Mesothelial cell of epicardium (in vitro differentiated cells): ENCODE results near the gene DGUOK. TPM values are rescaled to one million over a fixed set of nuclear protein-coding genes. Genes with fewer than 3 reads are reported as not detected.

Experiments
- DNase-seq, 2 experiments: peaks; one replicate each; pipeline ENCODE4 v3.0.0; 2021; ENCODE audit warnings: low spot score in 2 of 2; ENCODE audit not compliant: unreplicated experiment in 2 of 2
- H3K27ac Mint-ChIP-seq: 2 replicates; pipeline ENCODE4 v1.8.0; 2021; ENCODE audit warnings: mixed read lengths
- H3K27me3 Mint-ChIP-seq: 2 replicates; pipeline ENCODE4 v1.8.0; 2021; ENCODE audit warnings: low read depth, mixed read lengths
- H3K36me3 Mint-ChIP-seq: 2 replicates; pipeline ENCODE4 v1.8.0; 2021; ENCODE audit warnings: mixed read lengths
- H3K4me1 Mint-ChIP-seq: 2 replicates; pipeline ENCODE4 v1.8.0; 2021; ENCODE audit warnings: mixed read lengths
- H3K4me3 Mint-ChIP-seq: 2 replicates; pipeline ENCODE4 v1.8.0; 2021; ENCODE audit warnings: mild to moderate bottlenecking, moderate library complexity, mixed read lengths
- H3K9me3 Mint-ChIP-seq: 2 replicates; pipeline ENCODE4 v1.8.0; 2021; ENCODE audit warnings: mixed read lengths
- total RNA-seq: library from RNA; stranded (reverse); gene quantifications from 3 replicates; pipeline ENCODE4 v1.2.1, GENCODE V29; 2021
- TF ChIP-seq, protein P1 (sequence below): fragments of 200-600 bp; sonication (generic); IDR thresholded peaks from one replicate; pipeline ENCODE4 v1.5.0; 2021; ENCODE audit warnings: antibody characterized with exemption; ENCODE audit not compliant: unreplicated experiment

Gene DGUOK
- total RNA-seq, 1 donor from 2014 or later: 69.5 TPM

DNA sequence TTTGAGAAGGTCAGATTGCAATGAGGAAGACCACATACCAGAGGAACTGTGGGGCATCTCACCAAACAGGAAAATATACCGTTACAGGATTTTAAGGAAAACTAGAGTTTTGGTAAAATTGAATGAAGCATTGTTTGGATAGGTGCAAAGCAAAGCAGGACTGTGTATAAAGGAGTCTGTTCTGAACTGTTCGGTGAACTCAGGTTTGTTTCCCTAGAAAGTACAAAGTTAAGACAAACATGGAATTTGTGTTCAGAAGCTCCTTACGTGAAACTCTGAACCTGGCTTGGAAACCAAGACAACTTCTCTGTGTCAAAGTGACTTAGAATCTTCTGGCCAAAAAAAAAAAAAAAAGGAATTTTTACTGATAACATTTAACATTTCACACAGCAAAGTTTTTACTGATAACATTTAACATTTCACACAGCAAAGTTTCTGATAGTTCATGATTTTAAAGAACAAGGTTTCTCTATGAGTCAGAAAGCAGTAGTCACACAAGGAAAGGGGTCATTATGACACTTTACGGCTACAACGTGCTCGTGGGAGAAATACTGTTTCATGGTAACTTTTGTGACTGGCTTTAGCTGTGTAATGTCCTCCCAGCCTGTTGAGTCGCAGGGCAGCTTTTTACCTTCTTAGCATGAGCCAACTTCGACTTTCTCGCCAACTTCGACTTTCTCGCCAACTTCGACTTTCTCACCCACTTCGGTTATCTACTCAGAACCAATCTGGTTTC is 36.9 kb downstream of the DGUOK start:
- no peaks in the 10 kb centered on the region for H3K4me1 Mint-ChIP-seq
- no peak overlapping the region for H3K27ac Mint-ChIP-seq
- no peak overlapping the region for H3K4me3 Mint-ChIP-seq
- H3K27me3 Mint-ChIP-seq: no peaks in the 10 kb centered on the region
- TF ChIP-seq, protein P1, sequence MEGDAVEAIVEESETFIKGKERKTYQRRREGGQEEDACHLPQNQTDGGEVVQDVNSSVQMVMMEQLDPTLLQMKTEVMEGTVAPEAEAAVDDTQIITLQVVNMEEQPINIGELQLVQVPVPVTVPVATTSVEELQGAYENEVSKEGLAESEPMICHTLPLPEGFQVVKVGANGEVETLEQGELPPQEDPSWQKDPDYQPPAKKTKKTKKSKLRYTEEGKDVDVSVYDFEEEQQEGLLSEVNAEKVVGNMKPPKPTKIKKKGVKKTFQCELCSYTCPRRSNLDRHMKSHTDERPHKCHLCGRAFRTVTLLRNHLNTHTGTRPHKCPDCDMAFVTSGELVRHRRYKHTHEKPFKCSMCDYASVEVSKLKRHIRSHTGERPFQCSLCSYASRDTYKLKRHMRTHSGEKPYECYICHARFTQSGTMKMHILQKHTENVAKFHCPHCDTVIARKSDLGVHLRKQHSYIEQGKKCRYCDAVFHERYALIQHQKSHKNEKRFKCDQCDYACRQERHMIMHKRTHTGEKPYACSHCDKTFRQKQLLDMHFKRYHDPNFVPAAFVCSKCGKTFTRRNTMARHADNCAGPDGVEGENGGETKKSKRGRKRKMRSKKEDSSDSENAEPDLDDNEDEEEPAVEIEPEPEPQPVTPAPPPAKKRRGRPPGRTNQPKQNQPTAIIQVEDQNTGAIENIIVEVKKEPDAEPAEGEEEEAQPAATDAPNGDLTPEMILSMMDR: no peak
- peaks cover 26% of the 10 kb centered on the region for H3K36me3 Mint-ChIP-seq
- H3K9me3 Mint-ChIP-seq: peaks cover 7% of the 10 kb centered on the region
- no peak for DNase-seq

DNA sequence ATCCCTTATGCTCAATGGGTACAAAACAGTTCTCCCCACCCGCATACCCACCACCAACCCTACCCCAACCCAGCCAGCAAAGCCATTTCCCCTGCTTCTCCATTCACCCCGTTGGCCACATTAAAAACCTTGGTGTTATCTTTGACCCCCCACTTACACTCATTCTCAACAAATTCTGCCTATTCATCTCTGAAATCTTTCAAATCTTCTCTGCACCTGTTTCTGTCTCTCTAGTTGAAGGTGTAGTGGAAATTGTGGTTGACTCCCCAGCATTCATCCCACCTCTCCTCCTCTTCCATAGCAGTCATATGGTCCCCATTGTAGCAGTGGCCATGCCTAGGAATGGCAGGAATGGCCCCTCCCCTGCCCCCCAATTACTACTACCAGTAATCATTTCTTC is 37.5 kb downstream of the DGUOK start:
- peaks cover 7% of the 10 kb centered on the region for H3K9me3 Mint-ChIP-seq
- H3K27me3 Mint-ChIP-seq: no peaks in the 10 kb centered on the region
- no peak overlapping the region for H3K4me3 Mint-ChIP-seq
- no peak for DNase-seq
- H3K27ac Mint-ChIP-seq: no peak overlapping the region
- H3K36me3 Mint-ChIP-seq: peaks cover 19% of the 10 kb centered on the region
- TF ChIP-seq, protein P1: no peak
- no peaks in the 10 kb centered on the region for H3K4me1 Mint-ChIP-seq

DNA sequence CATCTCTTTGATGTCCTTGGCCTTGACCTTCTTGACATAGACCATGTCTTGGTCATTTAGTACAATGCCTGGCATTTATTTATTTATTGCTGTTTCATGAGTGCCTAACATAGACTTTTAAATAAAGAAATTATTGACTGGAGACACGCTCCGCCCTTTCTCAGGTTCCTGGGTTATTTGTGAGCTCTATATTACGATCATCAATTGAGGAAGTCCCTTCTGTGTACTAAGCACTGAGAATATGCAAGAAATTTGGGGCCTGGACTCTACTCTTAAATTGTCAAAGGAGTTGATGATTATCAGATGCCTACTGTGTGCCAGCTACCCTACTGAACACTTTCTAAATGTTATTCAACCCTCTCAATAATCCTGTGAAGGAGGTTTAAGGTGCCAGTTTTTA is 38.4 kb downstream of the DGUOK start:
- TF ChIP-seq, protein P1: no peak
- peaks cover 7% of the 10 kb centered on the region for H3K9me3 Mint-ChIP-seq
- no peaks in the 10 kb centered on the region for H3K27me3 Mint-ChIP-seq
- peaks cover 14% of the 10 kb centered on the region for H3K36me3 Mint-ChIP-seq
- no peak overlapping the region for H3K4me3 Mint-ChIP-seq
- H3K27ac Mint-ChIP-seq: no peak overlapping the region
- no peak for DNase-seq
- no peaks in the 10 kb centered on the region for H3K4me1 Mint-ChIP-seq

DNA sequence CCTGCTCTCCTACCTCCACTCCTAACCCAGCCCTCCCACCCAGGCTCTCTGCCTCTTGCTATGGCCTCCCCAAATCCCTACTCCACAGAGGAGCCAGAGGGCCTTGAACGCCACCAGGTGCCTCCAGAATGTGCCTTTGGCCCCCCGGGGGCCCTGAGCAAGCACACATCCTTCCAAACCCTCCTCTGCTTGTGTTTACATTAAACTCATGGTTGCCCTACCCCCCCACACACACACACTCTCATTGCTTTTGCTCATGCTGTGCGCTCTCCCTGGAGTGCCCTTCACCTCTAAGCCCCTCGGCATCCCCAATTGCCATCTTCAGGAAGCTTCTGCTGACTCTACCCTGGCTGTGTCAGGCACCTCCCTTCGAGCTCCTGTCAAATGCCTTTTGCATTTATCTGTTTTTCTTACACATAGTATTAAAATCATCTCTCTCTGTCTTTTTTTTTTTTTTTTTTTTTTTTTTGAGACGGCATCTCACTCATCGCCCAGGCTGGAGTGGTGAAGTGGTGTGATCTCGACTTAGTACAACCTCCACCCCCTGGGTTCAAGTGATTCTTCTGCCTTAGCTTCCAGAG is 41.8 kb downstream of the DGUOK start:
- H3K9me3 Mint-ChIP-seq: no peaks in the 10 kb centered on the region
- H3K27ac Mint-ChIP-seq: no peak overlapping the region
- no peaks in the 10 kb centered on the region for H3K36me3 Mint-ChIP-seq
- no peak overlapping the region for H3K4me3 Mint-ChIP-seq
- TF ChIP-seq, protein P1: no peak
- no peak for DNase-seq
- no peaks in the 10 kb centered on the region for H3K4me1 Mint-ChIP-seq
- H3K27me3 Mint-ChIP-seq: no peaks in the 10 kb centered on the region

DNA sequence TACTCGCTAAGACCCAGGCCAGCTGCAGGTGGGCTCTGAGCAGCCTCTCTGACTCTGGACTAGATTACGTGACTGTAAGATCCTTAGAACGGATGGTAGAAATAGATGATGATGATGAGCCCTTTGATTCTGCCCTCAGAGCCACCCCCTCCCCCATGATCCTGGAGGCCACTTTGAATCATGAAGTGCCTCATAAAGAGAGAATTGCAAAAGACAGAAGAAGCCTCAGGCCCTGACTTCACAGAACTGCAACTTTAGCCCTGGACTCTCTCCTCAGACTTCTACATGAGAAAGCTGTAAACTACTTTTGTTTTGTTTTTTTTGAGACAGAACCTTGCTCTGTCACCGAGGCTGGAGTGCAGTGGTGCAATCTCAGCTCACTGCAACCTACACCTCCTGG is 42.7 kb downstream of the DGUOK start:
- H3K36me3 Mint-ChIP-seq: no peaks in the 10 kb centered on the region
- DNase-seq: no peak
- no peak overlapping the region for H3K4me3 Mint-ChIP-seq
- H3K9me3 Mint-ChIP-seq: no peaks in the 10 kb centered on the region
- TF ChIP-seq, protein P1: no peak
- no peak overlapping the region for H3K27ac Mint-ChIP-seq
- H3K27me3 Mint-ChIP-seq: no peaks in the 10 kb centered on the region
- H3K4me1 Mint-ChIP-seq: no peaks in the 10 kb centered on the region
